HEK293T (cell line): ENCODE data around the gene SSU72.

Source experiments
- ARNT ChIP-seq: fragments of 450-650 bp; IDR thresholded peaks from 2 replicates; pipeline ENCODE4 v1.6.1; 2017; ENCODE audit warnings: mild to moderate bottlenecking
- BHLHE40 ChIP-seq: fragments of 450-650 bp; IDR thresholded peaks from 2 replicates; pipeline ENCODE4 v1.6.1; 2016; ENCODE audit warnings: mild to moderate bottlenecking, moderate library complexity, borderline replicate concordance
- CTBP1 ChIP-seq: fragments of 450-650 bp; IDR thresholded peaks from 2 replicates; pipeline ENCODE4 v1.6.1; 2016; ENCODE audit warnings: borderline replicate concordance
- FOXA1 ChIP-seq: fragments of 450-650 bp; IDR thresholded peaks from 2 replicates; pipeline ENCODE4 v1.6.1; 2016; ENCODE audit warnings: mild to moderate bottlenecking
- FOXM1 ChIP-seq: fragments of 450-650 bp; IDR thresholded peaks from 2 replicates; pipeline ENCODE4 v1.6.1; 2017; ENCODE audit warnings: mild to moderate bottlenecking, borderline replicate concordance
- HDGF ChIP-seq: fragments of 450-650 bp; IDR thresholded peaks from 2 replicates; pipeline ENCODE4 v1.6.1; 2017; ENCODE audit warnings: antibody characterized with exemption, borderline replicate concordance
- SP1 ChIP-seq: fragments of 450-650 bp; IDR thresholded peaks from 2 replicates; pipeline ENCODE4 v1.6.1; 2017
- SUZ12 ChIP-seq: fragments of 450-650 bp; IDR thresholded peaks from 2 replicates; pipeline ENCODE4 v1.6.1; 2016; ENCODE audit warnings: mild to moderate bottlenecking
- TARDBP ChIP-seq: fragments of 450-650 bp; IDR thresholded peaks from 2 replicates; pipeline ENCODE4 v1.6.1; 2016

DNA sequence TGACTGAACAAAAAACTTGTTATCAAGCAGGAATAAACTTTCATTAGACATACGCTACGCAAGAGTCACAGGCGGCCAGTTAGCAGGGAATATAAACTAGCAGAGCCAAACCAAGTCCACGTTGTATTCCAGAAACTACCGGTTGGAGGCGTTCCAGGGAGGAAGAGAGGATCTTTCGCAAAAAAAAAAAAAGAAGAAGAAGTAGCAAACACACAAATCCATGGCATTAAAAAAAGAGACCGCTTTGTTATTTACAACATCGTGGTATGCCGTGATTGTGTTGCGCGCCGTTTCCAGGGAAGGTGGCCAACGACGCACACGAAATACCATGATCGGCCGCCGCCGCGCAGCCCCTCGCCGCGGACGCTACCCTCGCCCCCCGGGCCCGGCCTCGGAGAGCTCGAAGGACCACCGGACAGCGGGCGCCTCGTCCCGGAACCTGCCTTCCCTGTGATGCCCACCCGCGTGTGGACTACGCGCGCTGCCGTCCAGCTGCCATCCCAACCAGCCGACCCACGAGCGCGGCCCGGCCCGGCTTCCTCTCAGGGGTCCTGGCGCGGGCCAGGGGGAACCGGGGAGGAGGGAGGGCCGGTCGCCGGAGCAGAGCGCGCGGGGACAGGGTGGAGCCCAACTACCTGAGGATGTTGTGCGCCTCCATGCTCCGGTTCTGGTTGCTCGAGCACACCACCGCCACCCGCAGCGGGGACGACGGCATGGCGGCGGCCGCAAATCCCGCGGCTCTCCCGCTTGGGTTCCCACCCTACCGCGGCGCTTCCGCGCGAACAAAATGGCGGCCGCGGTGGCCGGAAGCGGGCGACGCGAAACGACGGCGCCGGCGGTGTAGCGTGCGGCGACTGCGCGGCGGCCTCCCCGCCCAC lies 581 bp downstream of the SSU72 start:
- TF ChIP-seq FOXM1 (no peak), TARDBP (no peak), CTBP1 (no peak), FOXA1 (no peak), SUZ12 (no peak), HDGF (no peak), SP1 (no peak), BHLHE40 (no peak), ARNT (no peak)
